GM18907 (cell line): Measurements from ENCODE around the gene MAT1A.
"Not testable (repeated sequence)": the region's sequence is repeated elsewhere in the genome, so short reads cannot be mapped to it uniquely, and the experiment has no call there.

ENCODE experiments used
- ATAC-seq: cut with Tn5 transposase; IDR thresholded peaks from one replicate; pipeline ENCODE4 v1.9.1; 2021; ENCODE audit warnings: mild to moderate bottlenecking, moderate library complexity; ENCODE audit not compliant: unreplicated experiment

MAT1A gene

GRCh38 chr10:80233871-80234270, 55.6 kb downstream of the MAT1A start:
- ATAC-seq = not testable (repeated sequence)

GRCh38 chr10:80226723-80227122, 62.7 kb downstream of the MAT1A start:
- peak; percentile 84 for ATAC-seq

GRCh38 chr10:80223031-80223419, 66.4 kb downstream of the MAT1A start:
- not testable (repeated sequence) for ATAC-seq
